Breast epithelium (tissue), 3 donors: ENCODE measurements around the gene SERPINA1.

Experiments used
- CTCF ChIP-seq, 3 donors: fragments of 450-650 bp; IDR thresholded peaks; one replicate each; pipeline ENCODE4 v1.5.1; 2016 to 2017; ENCODE audit warnings: antibody characterized with exemption in 3 of 3, mild to moderate bottlenecking in 3 of 3, moderate library complexity in 3 of 3
- POLR2A ChIP-seq: fragments of 450-650 bp; IDR thresholded peaks from one replicate; pipeline ENCODE4 v1.6.1; 2016; ENCODE audit warnings: antibody characterized with exemption, mild to moderate bottlenecking, moderate library complexity
- POLR2AphosphoS5 ChIP-seq, 3 donors: sonication (generic); formaldehyde crosslinking; IDR thresholded peaks; one replicate each; pipeline ENCODE4 v1.6.1; 2017; ENCODE audit warnings: antibody characterized with exemption in 3 of 3

GRCh38 chr14:94373708-94374107, 14.7 kb downstream of the SERPINA1 start:
- TF ChIP-seq POLR2A (no peak), CTCF (IDR thresholded peaks at IDR 0.05) (no peak), POLR2AphosphoS5 (IDR thresholded peaks at IDR 0.05) (no peak)
